Measurements from ENCODE around the gene EXOC4. TPM values are rescaled to one million over a fixed set of nuclear protein-coding genes. Genes with fewer than 3 reads are reported as not detected.

EXOC4 gene
- total and polyA plus RNA-seq, 2 of the 13 experiments (the other 11 are each of a cell fraction or from before 2014, with no cell fraction given), result 22.5 to 39.0 TPM

- Histone ChIP-seq H3K4me3 (replicated peaks in 1 of 3; ENCODE audit: insufficient read depth in 1 of 3, low read depth in 2 of 3, low read length in 3 of 3) (no peak overlapping the region), H2AFZ (ENCODE audit: low read length) (no peak overlapping the region), H3K4me1 (ENCODE audit: insufficient read depth, low read length) (no peaks in the 10 kb centered on the region), H4K20me1 (ENCODE audit: insufficient read depth, low read length) (no peaks in the 10 kb centered on the region), H3K9me3 (ENCODE audit: low read length) (no peaks in the 10 kb centered on the region), H3K27ac (ENCODE audit: extremely low read length, insufficient read depth, low read length) (no peak overlapping the region), H3K36me3 (replicated peaks in 1 of 2; ENCODE audit: control insufficient read depth in 1 of 2, insufficient read depth in 2 of 2, low read length in 2 of 2) (no peaks in the 10 kb centered on the region), H3K4me2 (ENCODE audit: low read depth, low read length) (no peak overlapping the region), H3K9ac (ENCODE audit: insufficient read depth, low read depth, low read length) (no peak overlapping the region), H3K27me3 (ENCODE audit: control insufficient read depth in 1 of 2, insufficient read depth in 2 of 2, low read length in 2 of 2) (no peaks in the 10 kb centered on the region), H3K79me2 (ENCODE audit: insufficient read depth, low read length) (no peaks in the 10 kb centered on the region)
- POLR2A ChIA-PET, result no interaction called here
- FAIRE-seq, result no peak
- no peak for TF ChIP-seq FIP1L1 (IDR thresholded peaks at IDR 0.05; ENCODE audit: borderline replicate concordance, insufficient read depth, low read depth, low read length)
- TF ChIP-seq, protein P1, sequence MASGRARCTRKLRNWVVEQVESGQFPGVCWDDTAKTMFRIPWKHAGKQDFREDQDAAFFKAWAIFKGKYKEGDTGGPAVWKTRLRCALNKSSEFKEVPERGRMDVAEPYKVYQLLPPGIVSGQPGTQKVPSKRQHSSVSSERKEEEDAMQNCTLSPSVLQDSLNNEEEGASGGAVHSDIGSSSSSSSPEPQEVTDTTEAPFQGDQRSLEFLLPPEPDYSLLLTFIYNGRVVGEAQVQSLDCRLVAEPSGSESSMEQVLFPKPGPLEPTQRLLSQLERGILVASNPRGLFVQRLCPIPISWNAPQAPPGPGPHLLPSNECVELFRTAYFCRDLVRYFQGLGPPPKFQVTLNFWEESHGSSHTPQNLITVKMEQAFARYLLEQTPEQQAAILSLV (CRISPR knock-in tag; IDR thresholded peaks at IDR 0.05; ENCODE audit: borderline replicate concordance), result no peak
- no peak for TF ChIP-seq MNT (IDR thresholded peaks at IDR 0.05)
- no peak for TF ChIP-seq ZNF24 (IDR thresholded peaks at IDR 0.05)
- no peak for TF ChIP-seq ZNF547 (CRISPR knock-in tag; IDR thresholded peaks at IDR 0.05)
- no peak for TF ChIP-seq RBM39 (IDR thresholded peaks at IDR 0.05; ENCODE audit: low read depth, low read length, poor library complexity, severe bottlenecking)
- no peak for TF ChIP-seq ZNF510 (CRISPR knock-in tag; IDR thresholded peaks at IDR 0.05; ENCODE audit: low read depth)
- no peak for TF ChIP-seq HMG20B (CRISPR knock-in tag; conservative IDR thresholded peaks at IDR 0.05)
- TF ChIP-seq TFE3 (CRISPR knock-in tag; IDR thresholded peaks at IDR 0.05), result no peak
- no peak for TF ChIP-seq SMARCE1 (IDR thresholded peaks at IDR 0.05; ENCODE audit: borderline replicate concordance)
- TF ChIP-seq IKZF4 (CRISPR knock-in tag; IDR thresholded peaks at IDR 0.05; ENCODE audit: borderline replicate concordance, low read depth, not compliant biosample characterization), result no peak
- no peak for TF ChIP-seq ZNF775 (CRISPR knock-in tag; IDR thresholded peaks at IDR 0.05; ENCODE audit: borderline replicate concordance)
- TF ChIP-seq KLF11 (CRISPR knock-in tag; IDR thresholded peaks at IDR 0.05), result no peak
- no peak for TF ChIP-seq GPN1 (CRISPR knock-in tag; IDR thresholded peaks at IDR 0.05; ENCODE audit: borderline replicate concordance)
- TF ChIP-seq ZNF382 (CRISPR knock-in tag; IDR thresholded peaks at IDR 0.05; ENCODE audit: borderline replicate concordance), result no peak
- no peak for TF ChIP-seq ZNF251 (CRISPR knock-in tag; IDR thresholded peaks at IDR 0.05)
- in situ Hi-C loops (cut with HindIII; ENCODE audit: extremely low pct_ligation_motif_present, low pct_unique_long_range_greater_than_20kb), result no loop called here
- no peak for ATAC-seq
- no peak for DNase-seq (ENCODE audit: low spot score)
- no TSS peak for BruUV-seq (replicated peaks)
- CTCF ChIA-PET (ENCODE audit: low intra/inter-chr PET ratio, low total read pairs), result no interaction called here
- intact Hi-C loops (cut with micrococcal nuclease; ENCODE audit: unreplicated experiment), result no loop called here
- 95% methylated on average over 1 of the region's 1 CpG for WGBS (ENCODE audit: low lambda C conversion rate)
These were observed 320.0 kb downstream of the EXOC4 start for GRCh38 chr7:133572843-133573242.

Measured in HepG2 (cell line).